ENCODE data around the gene IL17RB.

The IL17RB gene, protein sequence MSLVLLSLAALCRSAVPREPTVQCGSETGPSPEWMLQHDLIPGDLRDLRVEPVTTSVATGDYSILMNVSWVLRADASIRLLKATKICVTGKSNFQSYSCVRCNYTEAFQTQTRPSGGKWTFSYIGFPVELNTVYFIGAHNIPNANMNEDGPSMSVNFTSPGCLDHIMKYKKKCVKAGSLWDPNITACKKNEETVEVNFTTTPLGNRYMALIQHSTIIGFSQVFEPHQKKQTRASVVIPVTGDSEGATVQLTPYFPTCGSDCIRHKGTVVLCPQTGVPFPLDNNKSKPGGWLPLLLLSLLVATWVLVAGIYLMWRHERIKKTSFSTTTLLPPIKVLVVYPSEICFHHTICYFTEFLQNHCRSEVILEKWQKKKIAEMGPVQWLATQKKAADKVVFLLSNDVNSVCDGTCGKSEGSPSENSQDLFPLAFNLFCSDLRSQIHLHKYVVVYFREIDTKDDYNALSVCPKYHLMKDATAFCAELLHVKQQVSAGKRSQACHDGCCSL

DNA sequence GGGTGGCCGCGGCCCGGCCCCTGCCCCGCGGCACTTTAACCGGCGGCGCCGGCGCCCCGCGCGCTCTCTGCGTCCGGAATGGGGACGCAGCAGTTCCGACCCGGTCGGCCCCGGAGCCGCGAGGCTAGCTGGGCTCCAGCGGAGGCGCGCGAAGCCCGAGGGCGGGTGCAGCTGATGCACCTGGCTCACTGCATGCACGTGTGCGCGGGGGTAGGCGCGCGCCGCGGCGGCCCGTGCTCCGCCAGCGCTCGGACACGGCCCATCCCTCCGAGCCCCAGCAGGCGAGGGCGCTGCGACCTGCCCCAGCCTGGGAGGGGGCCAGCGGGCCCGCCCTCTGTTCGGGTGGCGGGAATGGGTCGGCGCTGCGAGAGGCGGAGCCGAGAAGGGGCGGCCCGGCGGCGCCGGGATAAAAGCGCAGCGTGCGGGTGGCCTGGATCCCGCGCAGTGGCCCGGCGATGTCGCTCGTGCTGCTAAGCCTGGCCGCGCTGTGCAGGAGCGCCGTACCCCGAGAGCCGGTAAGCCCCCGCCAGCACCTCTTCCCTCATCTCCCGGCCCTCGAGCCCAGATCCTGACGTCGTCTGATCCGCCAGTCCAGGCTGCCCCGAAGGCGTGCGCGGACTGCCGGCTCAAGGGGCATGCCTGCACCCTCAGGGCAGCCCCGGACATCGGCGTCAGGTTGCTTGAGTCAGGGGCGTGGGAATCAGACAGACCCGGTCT is at the start of gene IL17RB, which contains the start of gene CHDH:
IL17RB (plus strand) TSS at position 435 of the 717 bp plus-strand sequence; CDS start at position 456, 21 bp downstream.
CHDH (minus strand) TSS at position 286 of the 717 bp plus-strand sequence. CDS start 22,411 bp downstream, outside the sequence.
- no peak for DNase-seq

DNA sequence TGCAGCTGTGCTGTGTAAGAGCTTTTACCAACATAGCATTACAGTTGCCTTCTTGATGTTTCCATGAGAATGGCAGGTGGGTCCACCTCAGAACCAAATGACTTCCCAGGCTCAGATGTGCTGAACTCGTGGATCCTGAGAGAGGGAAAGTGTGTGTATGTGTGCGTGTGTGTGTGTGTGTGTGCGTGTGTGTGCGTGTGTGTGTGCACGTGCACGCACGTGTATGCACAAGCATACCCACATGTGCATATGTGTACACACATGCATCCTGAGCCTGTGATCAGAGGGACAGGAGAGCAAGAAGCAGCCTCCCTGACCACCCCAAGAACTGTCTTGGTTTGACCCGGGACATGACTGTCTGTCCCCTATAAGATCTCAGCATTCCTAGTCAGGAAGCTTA is 48.2 kb upstream of the IL17RB start:
- no peak for DNase-seq

GRCh38 chr3:53799338-53799865 is 47.0 kb upstream of the IL17RB start:
- DNase-seq: no peak

DNA sequence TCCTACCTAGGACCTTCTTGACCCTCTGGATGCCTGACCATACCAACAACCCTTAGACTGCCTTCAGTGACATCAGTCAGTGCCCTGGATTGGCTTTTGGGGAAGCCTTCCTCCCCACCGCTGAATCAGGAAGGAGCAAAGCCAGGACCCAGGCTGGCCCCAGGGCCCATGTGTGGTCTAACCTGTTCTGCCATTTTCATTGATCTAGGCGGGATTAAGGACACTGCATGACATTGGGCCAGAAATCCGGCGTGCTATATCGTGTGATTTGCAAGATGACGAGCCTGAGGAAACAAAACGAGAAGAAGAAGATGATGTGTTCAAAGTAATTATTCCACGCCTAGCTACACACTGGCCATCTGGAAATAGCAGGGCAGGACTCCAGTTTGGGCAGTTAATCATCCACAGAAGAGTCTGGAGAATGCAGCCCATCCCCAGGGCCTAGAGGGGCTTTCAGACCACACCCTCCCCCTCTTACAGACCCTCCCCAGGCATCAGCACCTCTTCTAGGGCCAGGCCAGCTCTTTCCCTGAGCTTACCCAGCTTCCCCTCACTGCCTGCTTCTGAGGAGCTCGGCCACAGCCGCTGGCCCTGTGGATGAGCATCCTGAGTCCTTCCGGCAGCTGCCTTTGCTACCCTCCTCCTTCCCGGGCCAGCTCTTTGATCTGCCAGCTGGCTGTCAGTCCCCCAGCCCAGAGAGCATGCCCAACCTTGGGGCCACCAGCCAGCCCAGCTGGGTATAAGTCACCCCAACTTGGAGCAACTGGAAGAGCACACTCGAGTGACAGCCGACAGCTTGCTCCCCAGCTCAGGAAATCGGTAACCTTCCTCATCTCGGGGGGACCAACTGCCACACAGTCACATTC is 46.1 kb upstream of the IL17RB start:
- DNase-seq: no peak

- DNase-seq: no peak
These were observed 45.0 kb upstream of the IL17RB start for GRCh38 chr3:53801319-53801718.

DNA sequence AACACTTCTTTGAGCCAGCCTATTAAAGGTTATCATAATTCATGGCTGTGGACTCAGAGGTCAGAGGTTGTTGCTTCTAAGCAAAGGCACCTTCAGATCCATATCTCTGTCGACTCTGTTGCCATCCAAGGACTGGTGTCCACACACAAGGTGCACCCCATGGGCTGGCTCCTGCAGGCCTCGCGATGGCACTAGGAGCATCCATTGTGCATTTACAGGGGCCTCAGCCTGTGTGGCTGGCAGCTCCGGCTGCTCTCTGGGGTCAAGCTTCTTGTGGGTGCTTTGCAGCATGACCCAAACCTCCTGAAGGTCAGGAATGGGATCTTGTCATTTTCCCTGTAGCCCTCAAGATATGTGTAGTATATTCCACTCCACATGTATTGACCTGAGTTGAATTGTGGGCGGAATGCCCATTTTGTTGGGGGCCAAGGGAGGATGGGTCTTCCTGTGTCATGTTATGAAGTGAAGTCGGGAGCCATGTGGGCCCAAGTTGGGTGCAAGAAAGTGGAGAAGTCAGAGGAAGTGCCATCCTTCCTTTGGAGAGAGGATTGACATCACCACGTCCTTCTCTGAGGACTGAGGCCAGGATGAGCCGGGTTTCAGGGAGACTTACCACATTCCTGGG is 44.0 kb upstream of the IL17RB start:
- DNase-seq: no peak

DNA sequence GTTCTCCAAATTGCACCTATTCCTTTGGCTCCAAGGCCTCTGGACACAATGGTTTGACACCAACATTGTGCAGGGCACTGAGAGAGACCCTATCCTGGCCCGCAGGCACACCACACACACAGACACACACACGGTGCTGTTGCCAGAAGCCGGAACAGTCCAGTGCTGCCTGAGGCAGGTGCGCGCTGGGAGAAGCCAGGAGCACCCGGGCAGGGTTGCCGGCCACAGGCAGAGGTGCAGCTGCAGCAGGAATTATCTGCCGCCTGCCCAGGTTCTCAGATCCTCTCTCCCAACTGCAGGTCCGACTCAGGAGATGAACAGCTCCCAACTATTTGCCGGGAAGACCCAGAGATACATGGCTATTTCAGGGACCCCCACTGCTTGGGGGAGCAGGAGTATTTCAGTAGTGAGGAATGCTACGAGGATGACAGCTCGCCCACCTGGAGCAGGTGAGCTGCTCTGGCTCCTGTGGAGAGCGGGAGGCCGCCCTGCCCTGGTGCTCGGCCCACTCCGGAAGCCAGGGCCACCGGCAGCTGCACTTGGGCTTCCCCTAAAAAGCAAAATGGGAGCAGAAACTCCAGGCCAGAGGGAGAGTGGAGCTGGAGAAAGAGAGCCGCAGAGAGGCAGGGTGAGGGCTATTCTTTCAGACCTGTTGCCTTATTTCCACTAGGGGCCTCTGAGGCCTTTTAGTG is 43.1 kb upstream of the IL17RB start:
- DNase-seq: no peak

GRCh38 chr3:53803816-53804695 is 42.3 kb upstream of the IL17RB start:
- DNase-seq: no peak

DNA sequence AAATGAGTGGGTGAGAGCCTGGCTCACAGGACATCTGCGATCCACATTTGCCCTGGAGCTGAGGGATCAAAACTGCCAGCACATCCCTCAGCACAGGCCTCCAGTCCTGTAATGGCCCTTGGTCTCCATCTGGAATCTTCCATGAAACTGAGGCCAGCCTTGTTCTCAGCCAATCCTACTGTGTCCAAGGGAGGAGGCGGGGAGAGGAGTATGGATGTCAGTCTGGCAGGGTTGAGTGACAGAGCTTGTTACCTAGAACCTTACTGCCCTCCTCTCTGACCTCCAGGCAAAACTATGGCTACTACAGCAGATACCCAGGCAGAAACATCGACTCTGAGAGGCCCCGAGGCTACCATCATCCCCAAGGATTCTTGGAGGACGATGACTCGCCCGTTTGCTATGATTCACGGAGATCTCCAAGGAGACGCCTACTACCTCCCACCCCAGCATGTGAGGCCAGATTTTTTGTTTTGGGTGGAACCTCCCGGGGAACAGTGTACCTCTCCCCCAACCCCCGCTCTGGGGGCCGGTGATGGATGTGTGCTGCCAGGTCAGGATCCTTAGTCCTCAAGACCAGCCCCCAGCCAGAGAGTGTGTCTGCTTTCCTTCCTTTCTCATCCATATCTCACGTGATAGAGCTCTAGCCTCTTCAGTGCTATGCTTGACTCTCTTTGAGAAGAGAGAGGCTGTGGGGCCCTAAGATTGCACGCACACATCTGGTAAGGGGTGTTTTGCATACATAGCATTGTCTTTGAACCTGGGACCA is 41.5 kb upstream of the IL17RB start:
- no peak for DNase-seq

DNA sequence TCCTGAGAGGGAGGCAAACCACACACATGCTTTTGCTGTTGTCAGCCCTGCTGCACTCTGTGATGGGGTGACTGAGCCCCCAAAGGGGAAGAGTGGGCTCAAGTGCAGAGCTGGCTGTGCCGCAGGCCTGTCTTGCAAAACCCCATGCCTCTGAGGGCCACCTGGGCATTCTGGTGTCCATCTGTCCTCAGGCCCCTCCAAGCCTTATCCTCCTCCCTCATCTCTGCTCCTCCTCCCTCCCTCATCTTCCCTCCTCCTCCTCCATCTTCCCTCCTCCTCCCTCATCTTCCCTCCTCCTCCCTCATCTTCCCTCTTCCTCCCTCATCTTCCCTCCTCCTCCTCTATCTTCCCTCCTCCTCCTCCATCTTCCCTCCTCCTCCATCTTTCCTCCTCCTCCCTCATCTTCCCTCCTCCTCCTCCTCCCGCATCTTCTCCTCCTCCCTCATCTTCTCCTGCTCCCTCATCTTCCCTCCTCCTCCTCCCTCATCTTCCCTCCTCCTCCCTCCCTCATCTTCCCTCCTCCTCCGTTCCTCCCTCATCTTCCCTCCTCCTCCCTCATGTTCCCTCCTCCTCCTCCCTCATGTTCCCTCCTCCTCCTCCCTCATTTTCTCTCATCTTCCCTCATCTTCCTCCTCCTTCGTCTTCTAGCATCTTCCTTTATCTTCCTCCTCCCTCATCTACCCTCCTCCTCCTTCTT is 40.8 kb upstream of the IL17RB start:
- no peak for DNase-seq

DNA sequence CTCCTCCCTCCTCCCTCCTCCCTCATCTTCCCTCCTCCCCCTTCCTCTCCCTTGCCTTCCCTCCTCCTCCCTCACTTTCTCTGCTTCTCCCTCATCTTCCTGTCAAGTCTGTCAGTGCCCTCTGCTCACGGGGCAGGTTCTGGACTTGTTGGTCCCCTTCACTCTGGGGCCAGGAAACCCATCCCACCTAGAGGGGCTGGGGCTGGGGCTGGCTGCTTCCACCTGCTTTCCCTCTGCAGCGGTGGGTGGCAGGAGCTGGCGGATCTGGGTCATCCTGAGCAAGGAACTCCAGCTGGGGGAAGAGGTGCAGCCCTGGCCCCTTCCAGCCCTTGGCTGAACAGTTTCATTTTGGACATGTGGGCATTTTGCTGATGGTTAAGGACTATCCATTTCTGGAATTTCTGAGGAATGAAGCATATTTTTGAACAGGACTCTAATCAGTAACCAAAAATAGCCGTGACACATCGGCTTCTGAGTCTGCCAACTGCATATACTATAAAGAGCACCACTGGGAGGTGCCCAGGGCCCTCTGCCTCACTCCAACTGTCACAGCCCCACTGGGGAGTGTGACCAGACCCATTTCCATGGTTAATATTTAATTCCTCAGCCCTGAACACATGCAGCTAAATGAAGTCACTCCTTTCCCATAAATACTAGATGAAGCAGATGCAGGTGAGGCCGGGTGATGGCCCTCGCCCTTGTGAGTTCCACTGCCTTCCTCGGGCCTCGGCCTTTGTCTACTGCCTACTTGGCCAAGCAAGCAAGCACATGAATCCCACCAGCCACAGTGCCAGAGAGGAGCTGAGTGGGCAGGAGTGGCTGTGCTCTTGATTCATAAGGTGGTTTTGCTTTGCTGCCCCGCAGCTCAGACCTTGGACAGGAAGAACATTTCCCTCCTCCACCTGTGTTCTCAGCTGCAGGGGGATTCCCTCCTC is 39.9 kb upstream of the IL17RB start:
- no peak for DNase-seq

DNA sequence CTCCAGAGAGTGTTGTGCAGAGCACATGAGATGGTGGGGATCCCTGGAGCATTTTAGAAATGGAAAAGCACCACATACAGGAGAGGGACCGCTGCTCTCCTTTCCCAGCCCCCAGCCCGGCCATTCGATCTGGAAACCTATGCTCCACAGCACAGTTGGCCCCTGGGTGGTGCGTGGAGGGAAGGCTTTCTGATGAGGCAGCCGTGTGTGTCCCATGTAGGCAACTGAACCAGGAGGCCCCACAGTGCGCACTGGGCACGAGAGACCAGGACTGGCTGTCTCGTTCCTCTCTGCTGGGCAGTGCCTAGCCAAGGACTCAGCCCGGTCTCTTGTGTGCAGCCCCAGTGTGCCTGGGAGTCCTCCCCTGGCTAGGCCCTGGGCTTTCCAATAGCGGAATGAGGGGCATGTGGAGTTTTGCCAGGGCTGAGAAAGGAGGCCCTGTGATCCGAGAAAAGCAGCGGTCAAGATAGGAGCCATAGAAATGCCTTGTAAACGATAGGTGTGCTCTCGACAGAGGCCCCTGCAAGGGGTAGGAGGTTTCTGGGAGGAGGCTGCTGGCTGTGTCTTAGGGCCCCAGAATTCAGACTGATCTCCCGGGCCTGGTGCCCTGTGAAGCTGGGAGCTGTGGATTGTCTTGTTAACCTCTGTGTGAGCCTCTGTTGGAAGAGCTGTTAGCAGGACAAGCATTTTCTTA is 39.1 kb upstream of the IL17RB start:
- DNase-seq: no peak

- no peak for DNase-seq
These were observed 37.9 kb upstream of the IL17RB start for GRCh38 chr3:53808496-53808895.

GRCh38 chr3:53809267-53809666 is 37.1 kb upstream of the IL17RB start:
- no peak for DNase-seq

- no peak for DNase-seq
These were observed 36.5 kb upstream of the IL17RB start for GRCh38 chr3:53809764-53810400.

- no peak for DNase-seq
These were observed 35.0 kb upstream of the IL17RB start for GRCh38 chr3:53811143-53811927.

Measured in NCI-H2171 treated with DMSO at 0.1 percent for 48 hours (cell line).